C1 segment of cervical spinal cord (tissue), 14 donors: Measurements from ENCODE around the gene MAST4.
A peak's percentile ranks its signal among the peaks of the same experiment; 100 is the strongest.

Experiments used
- DNase-seq, 14 donors: peaks; one replicate each; lab custom pipeline; 2025; lab: John Stamatoyannopoulos, UW

The MAST4 gene

GRCh38 chr5:66903709-66904108, 307.5 kb downstream of the MAST4 start:
- DNase-seq, result no peak

GRCh38 chr5:66904189-66904588, 308.0 kb downstream of the MAST4 start:
- DNase-seq, result no peak

GRCh38 chr5:66906021-66906420, 309.8 kb downstream of the MAST4 start:
- DNase-seq, result no peak

- DNase-seq, result no peak
These were observed 312.0 kb downstream of the MAST4 start for GRCh38 chr5:66908230-66908629.

GRCh38 chr5:66909364-66909763, 313.2 kb downstream of the MAST4 start:
- no peak for DNase-seq

- no peak for DNase-seq
These were observed 316.6 kb downstream of the MAST4 start for GRCh38 chr5:66912787-66913186.

- DNase-seq, result no peak
These were observed 319.3 kb downstream of the MAST4 start for GRCh38 chr5:66915531-66915930.

- no peak for DNase-seq
These were observed 326.7 kb downstream of the MAST4 start for GRCh38 chr5:66922881-66923280.

- DNase-seq, result no peak
These were observed 327.3 kb downstream of the MAST4 start for GRCh38 chr5:66923457-66923856.

GRCh38 chr5:66923922-66924321, 327.7 kb downstream of the MAST4 start:
- no peak for DNase-seq

- no peak for DNase-seq
These were observed 330.9 kb downstream of the MAST4 start for GRCh38 chr5:66927140-66927539.

GRCh38 chr5:66929281-66929680, 333.1 kb downstream of the MAST4 start:
- DNase-seq, result no peak

GRCh38 chr5:66929995-66930394, 333.8 kb downstream of the MAST4 start:
- no peak for DNase-seq

- no peak for DNase-seq
These were observed 335.5 kb downstream of the MAST4 start for GRCh38 chr5:66931651-66932050.

- no peak for DNase-seq
These were observed 336.3 kb downstream of the MAST4 start for GRCh38 chr5:66932457-66932856.

GRCh38 chr5:66933066-66933465, 336.9 kb downstream of the MAST4 start:
- no peak for DNase-seq

GRCh38 chr5:66939094-66939493, 342.9 kb downstream of the MAST4 start:
- DNase-seq, result no peak

GRCh38 chr5:66945389-66946349, 349.5 kb downstream of the MAST4 start:
- DNase-seq, result no peak

GRCh38 chr5:66947458-66947857, 351.3 kb downstream of the MAST4 start:
- no peak for DNase-seq

GRCh38 chr5:66949066-66949465, 352.9 kb downstream of the MAST4 start:
- no peak for DNase-seq

GRCh38 chr5:66952153-66952552, 356.0 kb downstream of the MAST4 start:
- DNase-seq, result no peak

- DNase-seq, result no peak
These were observed 360.2 kb downstream of the MAST4 start for GRCh38 chr5:66956439-66956838.

- DNase-seq, result peak in 1 of 14 donors; percentile 6
These were observed 362.2 kb downstream of the MAST4 start for GRCh38 chr5:66958201-66958979.
